D721Med (cell line): ENCODE data around the gene APOC3.

Experiments used
- DNase-seq: peaks from one replicate; pipeline ENCODE4 v3.0.0; 2011; ENCODE audit warnings: low spot score; ENCODE audit not compliant: insufficient read length
- FAIRE-seq: peaks from 2 replicates; lab custom pipeline; 2011; peaks lifted over from hg19 to GRCh38; lab: Jason Lieb, UNC
- TF ChIP-seq, protein P1 (sequence below): IDR thresholded peaks from 2 replicates; pipeline ENCODE4 v1.5.1; 2012; ENCODE audit warnings: mild to moderate bottlenecking, control low read depth; ENCODE audit not compliant: insufficient read depth; ENCODE audit errors: missing control alignments

The APOC3 gene

DNA sequence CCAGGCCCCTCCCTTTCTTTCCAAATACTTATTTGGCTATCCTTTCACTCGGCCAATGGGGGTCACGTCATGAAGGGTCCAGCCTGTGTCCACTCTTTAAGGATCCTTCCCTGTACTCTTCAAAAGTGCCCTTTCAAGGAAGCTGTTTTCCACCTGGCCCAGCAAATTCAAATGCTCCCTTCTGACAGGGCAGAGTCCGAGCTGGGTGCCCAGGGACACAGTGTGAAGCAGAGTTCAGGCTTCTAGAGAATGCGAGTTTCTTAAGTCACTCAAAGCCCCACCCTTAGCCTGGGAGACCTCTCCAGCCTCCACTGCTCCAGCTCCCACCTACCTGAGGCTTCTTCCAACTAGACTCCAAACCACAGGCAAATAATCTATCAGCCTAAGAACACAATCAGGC is 13.2 kb downstream of the APOC3 start:
- TF ChIP-seq, protein P1, sequence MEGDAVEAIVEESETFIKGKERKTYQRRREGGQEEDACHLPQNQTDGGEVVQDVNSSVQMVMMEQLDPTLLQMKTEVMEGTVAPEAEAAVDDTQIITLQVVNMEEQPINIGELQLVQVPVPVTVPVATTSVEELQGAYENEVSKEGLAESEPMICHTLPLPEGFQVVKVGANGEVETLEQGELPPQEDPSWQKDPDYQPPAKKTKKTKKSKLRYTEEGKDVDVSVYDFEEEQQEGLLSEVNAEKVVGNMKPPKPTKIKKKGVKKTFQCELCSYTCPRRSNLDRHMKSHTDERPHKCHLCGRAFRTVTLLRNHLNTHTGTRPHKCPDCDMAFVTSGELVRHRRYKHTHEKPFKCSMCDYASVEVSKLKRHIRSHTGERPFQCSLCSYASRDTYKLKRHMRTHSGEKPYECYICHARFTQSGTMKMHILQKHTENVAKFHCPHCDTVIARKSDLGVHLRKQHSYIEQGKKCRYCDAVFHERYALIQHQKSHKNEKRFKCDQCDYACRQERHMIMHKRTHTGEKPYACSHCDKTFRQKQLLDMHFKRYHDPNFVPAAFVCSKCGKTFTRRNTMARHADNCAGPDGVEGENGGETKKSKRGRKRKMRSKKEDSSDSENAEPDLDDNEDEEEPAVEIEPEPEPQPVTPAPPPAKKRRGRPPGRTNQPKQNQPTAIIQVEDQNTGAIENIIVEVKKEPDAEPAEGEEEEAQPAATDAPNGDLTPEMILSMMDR: no peak
- FAIRE-seq: no peak
- DNase-seq: no peak

- TF ChIP-seq, protein P1: no peak
- DNase-seq: no peak
- no peak for FAIRE-seq
These were observed 14.0 kb downstream of the APOC3 start for GRCh38 chr11:116843661-116844060.

GRCh38 chr11:116844722-116845121 is 15.0 kb downstream of the APOC3 start:
- DNase-seq: no peak
- TF ChIP-seq, protein P1: no peak
- FAIRE-seq: no peak

- FAIRE-seq (no peak), DNase-seq (no peak)
- TF ChIP-seq, protein P1: no peak
These were observed 17.9 kb downstream of the APOC3 start for GRCh38 chr11:116847612-116848011.

- FAIRE-seq (no peak), DNase-seq (no peak)
- TF ChIP-seq, protein P1: no peak
These were observed 19.4 kb downstream of the APOC3 start for GRCh38 chr11:116849060-116849459.

DNA sequence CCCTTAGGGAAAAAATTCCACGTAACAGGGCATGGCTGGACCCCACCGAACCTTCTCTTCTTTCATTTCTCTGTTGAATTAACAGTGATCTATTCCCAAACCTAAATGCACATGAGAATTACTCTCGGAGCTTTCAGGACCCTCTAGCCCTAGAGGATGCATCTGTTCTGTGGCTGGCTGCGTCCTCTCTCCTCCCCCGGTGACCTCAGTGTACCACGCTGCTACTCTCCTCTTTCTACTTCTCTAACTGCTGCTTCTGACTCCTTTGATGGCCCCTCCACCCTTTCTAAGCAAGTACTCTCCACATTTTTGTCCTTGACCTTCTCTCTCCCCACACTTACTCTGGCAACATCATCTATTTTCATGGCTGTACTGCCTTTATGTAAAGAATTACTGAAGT is 19.8 kb downstream of the APOC3 start:
- TF ChIP-seq, protein P1: no peak
- no peak for DNase-seq
- no peak for FAIRE-seq

- TF ChIP-seq, protein P1: no peak
- FAIRE-seq (no peak), DNase-seq (no peak)
These were observed 21.9 kb downstream of the APOC3 start for GRCh38 chr11:116851626-116852025.
